HG02943 (cell line): ENCODE data around the gene SMARCA2.

Experiments
- ATAC-seq: cut with Tn5 transposase; IDR thresholded peaks from one replicate; pipeline ENCODE4 v1.9.1; 2021; ENCODE audit warnings: mild to moderate bottlenecking, low read depth, moderate library complexity; ENCODE audit not compliant: unreplicated experiment

SMARCA2 gene

DNA sequence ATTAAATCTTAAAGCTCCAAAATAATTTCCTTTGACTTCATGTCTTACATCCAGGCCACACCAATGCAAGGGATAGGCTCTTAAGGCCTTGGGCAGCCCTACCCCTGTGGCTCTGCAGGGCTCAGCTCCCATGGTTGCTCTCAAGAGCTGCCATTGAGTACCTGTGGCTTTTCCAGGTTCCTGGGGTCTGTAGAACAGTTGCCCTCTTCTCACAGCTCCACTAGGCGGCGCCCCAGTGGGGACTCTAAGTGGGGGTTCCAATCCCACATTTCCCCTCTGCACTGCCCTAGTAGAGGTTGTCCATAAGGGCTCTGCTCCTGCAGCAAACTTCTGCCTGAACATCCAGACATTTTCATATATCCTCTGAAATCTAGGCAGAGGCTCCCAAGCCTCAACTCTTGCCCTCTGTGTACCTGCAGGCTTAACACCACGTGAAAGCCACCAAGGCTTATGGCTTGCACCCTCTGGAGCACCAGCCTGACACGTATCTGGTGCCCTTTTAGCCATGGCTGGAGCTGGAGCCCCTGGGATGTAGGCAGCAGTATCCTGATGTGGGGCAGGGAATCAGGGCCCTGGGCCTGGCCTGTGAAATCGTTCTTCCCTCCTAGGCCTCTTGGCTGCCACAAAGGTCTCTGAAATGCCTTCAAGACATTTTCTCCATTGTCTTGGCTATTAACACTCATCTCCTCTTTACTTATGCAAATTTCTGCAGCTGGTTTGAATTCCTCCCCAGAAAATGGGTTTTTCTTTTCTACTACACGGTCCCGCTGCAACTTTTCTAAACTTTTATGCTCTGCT, 185.1 kb downstream of the SMARCA2 start:
- ATAC-seq, result no peak

DNA sequence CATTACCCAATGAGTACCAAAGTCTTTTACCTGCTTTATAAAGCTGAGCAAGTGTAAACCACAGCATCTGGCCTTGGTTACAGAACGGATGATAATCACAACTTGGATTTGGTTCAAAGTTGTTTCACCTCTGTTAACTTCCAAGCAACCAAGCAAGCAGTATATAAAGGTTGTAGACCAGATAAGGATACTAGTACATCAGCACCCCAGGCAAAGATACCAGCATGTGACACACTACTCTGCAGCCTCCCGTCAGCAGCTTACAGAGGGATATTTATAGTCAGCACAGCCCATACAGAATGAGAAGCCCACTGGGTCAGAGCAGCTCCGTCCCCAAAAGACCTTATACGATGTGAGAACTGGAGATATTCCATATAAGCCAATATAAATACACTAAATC, 193.3 kb downstream of the SMARCA2 start:
- no peak for ATAC-seq

DNA sequence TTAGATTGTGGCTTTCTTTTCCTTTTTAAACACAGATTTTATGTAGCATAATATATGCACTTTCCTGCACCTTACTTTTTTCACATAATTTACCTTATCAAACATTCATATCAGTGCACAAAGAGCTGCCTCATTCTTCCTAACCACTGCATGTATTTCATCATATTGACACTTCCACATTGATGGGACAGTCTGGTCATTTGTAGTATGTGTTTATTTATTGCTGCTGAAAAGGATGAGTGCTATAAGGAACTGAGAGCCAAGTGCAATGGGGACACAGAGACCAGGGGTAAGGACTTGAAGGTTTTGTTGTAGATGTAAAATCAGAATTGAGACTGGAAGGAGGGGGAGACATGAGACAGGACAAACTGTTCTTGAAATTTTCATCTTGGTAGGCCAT, 193.8 kb downstream of the SMARCA2 start:
- ATAC-seq, result no peak

DNA sequence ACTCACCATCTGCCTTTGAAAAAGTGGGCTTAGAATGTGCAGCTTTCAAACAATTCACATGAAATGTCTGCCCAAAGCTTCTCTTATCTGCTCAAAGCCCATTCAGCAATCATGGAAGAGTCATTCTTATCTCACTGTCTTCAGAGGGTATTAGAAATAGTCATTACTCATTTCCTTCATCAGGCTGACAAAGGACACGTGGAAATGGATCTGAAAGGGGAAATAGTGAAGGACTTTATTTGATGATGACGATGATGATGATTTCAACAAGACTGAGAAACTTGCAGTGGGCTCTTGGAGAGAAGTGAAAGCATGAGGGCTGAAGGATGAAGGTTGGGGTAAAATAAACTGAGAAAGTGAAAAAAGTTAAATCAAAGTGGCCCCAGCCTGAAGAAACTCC, 194.3 kb downstream of the SMARCA2 start:
- ATAC-seq, result no peak

DNA sequence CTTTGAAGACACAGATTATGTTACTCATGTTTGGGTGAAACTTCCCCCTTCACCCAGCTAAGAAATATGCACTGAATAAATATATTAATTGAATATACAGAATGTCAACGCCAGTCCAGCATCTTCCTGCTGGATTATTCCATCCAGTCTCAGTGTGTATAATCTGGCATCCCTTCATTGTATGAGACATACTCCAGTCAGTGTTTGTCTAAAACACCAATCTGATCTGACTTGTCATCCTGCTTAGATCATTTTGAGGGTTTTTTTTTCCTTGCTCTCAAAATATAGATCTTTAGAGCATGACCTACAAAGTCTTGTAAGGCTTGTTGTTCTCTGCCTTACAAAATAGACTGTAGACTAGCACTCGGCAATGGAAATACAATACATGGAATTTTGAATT, 195.1 kb downstream of the SMARCA2 start:
- ATAC-seq, result no peak

DNA sequence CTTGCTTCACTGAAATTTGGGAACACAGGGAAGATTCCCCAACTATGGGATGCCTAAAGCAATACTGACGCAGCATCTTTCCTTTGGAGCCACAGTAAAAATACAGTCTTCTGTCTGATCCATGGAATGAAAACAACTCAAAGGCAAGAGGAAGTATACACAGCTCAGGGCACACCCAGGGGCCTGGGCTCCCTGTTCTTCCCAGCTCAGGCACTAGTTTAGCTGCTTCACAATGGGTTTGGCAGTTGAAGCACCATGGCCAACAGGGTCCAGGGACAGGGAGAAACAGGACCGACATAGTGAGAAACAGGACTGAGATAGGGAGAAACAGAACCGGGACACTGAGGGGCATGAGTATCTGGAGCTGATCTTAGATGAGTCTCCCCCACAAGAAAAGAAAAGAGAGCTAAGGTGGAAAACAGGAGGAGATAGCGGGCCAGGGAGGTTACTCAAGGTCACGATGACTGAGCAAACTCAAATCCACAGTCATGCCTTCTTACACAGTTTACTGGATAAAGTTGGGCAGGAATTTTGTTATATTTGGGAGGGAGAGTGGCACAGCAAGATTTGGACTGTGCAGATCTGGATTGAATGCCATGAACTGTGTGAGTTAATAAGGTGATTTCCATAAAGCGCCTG, 198.8 kb downstream of the SMARCA2 start:
- ATAC-seq, result no peak

DNA sequence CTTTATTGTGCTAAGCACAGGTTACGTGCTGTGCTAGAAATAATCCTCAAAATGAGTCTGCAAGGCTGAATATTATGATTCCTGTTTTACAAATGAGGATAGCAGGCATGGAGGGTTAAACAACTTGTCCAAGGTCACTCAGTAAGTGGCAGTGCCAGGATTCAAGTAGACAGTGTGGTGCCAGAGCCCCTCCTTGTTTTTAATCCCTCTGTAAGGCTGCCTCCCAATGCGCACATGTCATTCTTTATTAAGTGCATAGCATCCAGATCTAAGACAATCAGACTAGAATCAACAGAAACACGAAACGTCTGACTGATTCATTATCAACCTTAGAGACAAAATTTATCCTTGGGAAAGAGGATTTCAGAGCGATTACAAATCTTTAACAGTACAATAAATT, 199.6 kb downstream of the SMARCA2 start:
- ATAC-seq, result no peak

DNA sequence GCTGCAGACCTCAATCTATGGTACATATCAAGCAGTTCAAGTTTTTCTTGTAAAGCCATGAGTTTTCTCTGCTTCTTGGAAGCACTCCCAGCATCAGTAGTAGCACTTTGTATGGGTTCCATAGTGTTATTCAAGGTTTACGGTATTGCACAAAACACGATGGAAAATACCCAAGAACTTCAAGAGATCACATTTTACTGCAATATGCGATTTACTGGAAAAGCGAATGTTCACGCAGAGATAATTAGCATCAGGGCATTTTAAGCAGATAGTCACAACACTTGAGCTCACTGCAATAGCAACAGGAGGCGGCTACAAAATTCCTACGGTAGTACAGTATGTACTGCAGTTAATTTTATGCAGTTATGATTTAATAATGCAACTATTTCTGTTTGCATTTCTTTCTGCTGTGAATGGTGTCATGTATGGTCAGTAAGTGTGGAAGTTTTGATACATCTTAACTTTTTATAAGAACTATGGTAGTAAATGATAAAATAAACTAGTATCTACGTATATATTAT, 200.8 kb downstream of the SMARCA2 start:
- ATAC-seq, result no peak

DNA sequence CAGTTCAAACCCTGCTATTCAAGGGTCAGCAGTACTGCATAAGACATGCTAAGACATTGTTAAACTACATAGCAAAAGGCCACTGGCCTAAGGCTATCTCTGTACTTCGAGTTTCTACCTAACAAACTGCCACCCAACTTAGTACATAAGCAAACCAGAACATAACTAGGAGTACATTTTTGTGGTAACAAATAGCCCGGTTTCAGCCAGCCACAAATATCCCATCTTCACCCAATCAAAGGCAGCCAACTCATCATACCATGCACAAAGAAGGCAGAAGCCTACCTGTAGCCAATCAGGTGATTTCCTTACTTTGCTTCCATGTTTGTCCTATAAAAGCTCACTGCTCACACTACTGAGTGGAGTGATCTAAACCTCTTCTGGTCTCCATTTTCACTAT, 201.4 kb downstream of the SMARCA2 start:
- no peak for ATAC-seq

DNA sequence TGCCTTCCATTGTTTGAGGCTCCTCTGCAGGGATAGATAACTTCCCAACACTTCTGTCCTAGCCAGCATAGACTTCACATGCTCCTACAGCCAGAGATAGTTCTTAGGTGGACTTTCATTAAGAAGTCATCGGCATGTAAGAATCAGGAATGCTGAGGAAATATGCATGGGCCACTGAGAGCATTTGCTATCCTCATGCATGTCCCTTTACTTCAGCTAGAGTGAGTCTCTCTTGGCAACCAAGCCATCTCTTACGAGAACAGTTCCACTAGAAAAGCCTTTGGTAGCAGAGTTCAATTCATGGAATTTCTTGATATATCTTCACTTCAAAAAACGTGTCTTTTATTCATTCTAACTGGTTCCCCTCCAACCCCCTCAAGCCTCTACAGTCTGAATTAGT, 202.4 kb downstream of the SMARCA2 start:
- no peak for ATAC-seq

DNA sequence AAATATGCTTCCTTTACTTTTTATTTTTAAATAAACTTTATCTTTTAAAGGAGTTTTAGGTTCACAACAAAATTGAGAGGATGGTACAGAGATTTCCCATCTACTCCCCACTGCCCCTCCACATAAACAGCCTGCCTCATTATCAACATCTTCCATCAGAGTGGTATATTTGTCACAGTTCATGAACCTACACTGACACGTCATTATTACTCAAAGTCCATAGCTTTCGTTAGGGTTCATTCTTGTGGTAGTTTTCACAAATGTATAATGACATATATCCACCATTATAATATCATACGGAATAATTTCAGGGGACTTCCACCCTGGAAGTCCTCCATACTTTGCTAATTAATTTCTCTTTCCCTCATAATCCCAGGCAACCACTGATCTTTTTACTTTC, 204.9 kb downstream of the SMARCA2 start:
- no peak for ATAC-seq

DNA sequence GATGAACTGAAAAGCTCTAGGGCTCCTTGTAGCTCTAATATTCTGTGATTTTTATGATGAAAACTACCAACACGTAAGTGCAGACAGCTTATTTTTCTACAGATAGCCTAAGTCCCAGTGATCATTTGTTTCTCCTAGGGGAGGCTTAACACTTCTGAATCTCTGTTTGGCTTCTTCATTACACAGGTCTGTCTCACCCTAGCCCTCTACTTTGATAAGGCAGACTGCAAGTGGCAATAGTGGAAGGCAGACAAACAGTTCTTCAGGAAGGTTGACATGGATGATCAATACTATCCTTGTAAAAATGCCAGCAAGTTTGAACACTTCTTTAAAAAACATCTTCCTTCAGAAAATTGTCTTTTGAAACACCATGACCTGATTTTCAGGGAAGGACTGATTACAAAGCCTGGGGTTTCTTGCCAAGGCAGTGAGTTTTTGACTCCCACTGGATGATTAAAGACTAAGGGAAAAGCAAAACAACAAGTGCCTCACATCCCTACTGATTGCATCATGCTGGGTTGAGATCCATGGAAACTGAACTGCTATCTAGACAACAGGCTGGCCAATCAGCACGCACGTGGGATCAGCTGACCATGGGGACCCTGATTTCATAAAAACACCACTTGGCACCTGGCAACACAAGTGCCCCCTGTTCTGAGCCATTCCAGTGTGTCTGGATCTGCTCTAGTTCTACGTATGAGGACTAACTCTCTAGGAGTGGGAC, 212.2 kb downstream of the SMARCA2 start:
- no peak for ATAC-seq

DNA sequence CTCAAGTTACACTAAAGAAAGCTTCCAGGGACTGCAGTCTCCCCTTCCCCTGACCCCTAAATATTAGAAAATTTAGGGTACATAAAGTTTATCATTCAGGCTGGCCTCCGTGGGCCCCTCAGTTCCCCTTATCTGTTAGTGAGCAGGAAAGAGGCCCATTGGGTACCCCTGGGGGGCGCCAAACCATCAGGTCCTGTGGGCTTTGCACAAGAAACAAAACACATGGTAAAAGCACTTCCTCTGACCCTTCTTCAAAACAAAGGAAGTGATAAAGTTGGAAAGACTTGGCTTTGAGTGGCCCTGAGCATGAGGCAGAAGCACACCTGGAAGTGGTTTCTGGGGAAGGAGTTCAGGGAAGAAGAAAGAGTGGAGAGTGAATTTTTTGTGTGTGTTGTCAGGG, 213.0 kb downstream of the SMARCA2 start:
- no peak for ATAC-seq

DNA sequence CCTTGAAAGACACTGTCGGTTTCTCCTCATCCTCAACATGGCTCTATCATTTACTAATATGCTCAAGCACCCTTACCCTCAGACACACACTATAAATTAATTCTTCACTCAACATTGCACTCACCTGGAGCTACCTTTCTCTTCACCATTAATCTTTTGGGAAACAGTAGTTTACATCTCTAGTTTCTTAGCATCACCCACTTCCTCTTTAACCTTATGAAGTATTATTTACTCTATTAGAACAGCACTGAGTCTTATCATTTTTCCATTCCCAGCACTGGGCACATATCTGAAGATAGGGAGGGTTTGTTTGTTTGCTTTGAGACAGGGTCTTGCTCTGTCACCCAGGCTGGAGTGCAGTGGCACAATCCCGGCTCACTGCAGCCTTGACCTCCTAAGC, 213.5 kb downstream of the SMARCA2 start:
- ATAC-seq, result no peak

DNA sequence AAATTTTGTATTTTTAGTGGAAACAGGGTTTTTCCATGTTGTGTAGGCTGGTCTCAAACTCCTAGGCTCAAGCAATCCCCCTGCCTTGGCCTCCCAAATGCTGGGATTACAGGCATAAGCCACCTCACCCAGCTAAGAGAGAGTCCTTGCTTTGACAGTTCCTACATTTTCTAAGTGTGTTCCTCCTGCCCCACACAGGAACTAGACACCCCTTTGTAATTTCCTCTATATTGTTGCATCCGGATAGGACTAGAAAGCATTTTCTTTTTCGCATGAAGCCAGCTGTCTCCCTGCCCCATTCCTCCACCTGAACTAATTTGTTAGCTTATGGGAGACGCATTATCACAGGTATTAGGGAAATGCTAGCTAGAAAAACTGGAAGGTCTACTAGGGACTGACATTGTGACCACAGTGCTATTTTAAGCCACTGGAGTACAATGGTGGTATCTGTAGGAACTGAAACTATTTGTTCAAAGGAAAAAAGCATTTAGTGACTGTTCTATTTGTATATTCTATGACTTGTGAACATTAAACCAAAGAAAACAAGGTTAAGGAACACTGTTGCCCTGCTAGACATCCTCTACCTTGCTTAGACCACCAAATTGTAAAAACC, 214.1 kb downstream of the SMARCA2 start:
- ATAC-seq, result peak; percentile 64

DNA sequence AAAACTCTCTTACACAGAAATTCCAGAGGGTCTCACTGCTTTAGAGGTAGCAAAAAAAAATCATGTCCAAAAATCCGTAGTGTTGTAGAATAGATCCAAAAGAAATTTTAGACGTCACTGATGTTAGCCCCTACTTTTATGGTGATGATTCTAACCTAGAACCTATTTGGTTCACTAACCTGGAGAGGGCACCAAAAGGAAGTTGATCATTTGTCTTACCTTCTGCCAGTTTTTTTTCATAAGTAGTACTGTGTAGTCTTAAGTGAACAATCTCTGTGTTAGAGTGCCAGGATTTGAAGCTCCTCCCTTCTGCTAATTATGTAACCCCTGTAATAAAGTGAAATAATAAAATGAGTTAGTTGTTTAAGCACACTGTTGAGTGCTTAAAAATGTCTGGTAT, 215.2 kb downstream of the SMARCA2 start:
- ATAC-seq, result no peak

DNA sequence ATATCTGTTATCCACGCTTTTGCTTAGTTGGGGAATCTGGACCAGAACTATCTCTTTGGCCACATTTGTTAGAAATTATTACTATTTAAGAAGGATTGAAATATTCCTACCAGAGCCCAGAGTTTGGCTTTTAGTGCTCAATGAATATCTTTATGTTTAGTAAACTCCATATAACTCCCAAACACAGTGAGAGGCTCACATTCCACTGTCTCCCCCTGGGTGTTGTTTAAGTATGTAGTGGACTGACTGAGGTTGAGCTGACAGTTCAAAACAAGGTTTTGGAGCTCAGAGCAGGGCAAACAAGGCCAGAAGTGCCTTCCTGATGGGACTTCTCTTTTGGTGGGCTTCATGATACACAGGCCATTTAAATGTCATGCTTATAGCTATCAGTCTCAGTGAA, 216.0 kb downstream of the SMARCA2 start:
- no peak for ATAC-seq

DNA sequence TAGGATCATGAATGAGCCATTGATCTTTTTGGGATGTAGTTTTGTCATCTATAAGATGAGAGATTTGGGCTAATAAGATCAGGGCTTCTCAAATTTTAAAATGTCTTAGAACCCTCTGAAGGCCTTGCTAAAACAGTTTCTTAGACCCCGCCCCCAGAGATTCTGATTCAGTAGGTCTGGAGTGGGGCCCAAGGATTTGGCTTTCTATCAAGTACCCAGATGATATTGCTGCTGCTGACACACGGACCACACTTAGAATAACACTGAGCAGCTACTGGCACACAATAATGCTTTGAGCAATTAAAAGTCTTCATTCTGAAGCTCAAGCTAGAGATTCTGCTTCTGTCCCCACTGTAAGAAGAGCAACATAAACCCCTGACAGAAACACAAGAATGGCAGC, 216.7 kb downstream of the SMARCA2 start:
- ATAC-seq, result no peak

DNA sequence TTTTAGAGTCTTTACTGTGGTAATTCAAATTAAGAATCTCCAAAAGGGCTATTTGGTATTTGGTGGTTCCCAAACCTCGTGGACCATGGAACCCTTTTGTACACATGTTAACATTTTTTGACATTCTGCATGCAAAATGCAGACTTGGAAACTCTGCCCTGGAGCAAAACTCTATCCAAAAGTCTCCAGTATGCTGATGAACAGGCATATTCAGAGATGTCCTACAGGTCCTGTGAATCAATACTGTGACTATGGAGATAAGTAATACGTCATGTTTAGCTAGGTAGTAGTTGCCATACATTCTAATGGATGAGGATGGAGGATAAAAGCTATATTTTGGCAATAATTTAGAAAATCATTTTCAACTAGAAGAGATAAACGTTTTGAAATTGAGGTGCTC, 218.1 kb downstream of the SMARCA2 start:
- no peak for ATAC-seq

DNA sequence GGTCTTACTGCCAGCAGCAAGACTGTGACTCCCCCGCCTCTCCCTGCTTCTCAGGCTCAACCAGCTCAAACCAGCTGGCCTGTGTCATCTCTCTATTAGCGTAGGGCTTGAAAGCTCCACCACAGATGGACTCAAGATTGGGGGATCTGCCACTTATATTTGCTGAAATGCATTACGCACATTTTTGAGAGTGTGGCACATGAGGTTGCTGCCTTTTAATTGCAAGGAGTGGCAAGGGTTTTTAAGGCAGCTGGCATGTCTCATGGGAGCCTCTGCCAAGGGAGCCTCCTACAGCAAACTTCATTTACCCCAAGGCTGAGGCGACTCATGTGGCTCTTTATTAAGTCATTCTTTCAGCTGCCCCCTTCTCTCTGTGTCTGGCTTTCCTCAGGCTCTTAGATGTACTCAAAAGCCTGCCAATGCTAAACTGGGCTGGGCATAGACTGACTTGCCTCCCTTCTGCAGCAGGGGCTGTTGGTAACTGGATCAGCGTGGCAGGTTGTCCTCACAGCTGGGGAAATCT, 219.3 kb downstream of the SMARCA2 start:
- no peak for ATAC-seq

DNA sequence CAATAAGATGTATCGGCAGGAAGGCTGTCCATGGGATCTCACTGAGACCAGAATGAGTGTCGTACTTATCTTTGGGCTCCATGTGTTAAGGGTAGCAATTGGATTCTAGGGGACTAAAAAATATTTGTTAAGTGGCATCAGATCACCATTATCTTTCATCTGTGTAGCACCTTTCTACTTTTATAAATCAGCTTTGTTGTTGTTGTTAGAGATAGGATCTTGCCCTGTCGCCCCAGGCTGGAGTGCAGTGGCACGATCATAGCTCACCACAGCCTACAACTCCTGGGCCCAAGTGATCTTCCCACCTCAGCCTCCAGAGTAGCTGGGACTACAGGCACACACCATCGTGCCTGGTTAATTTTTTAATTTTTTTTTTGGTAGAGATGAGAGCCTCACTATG, 220.5 kb downstream of the SMARCA2 start:
- ATAC-seq, result no peak
